Measurements from ENCODE around the gene COG5.

The COG5 gene

GRCh38 chr7:107171496-107171895 lies 392.2 kb downstream of the COG5 start:
- Histone ChIP-seq H3K9me3 (ENCODE audit: insufficient read depth, low read depth, low read length) (no peaks in the 10 kb centered on the region), H4K20me1 (ENCODE audit: insufficient read depth, low read length, poor library complexity, severe bottlenecking) (peaks cover 36% of the 10 kb centered on the region), H2AFZ (ENCODE audit: low read length) (no peak overlapping the region), H3K9ac (ENCODE audit: low read depth, low read length, poor library complexity, severe bottlenecking) (no peak overlapping the region), H3K9me2 (replicated peaks; ENCODE audit: low read depth, low read length) (no peaks in the 10 kb centered on the region), H3F3A (ENCODE audit: low read depth) (no peaks in the 10 kb centered on the region), H3K27me3 (ENCODE audit: insufficient read depth, low read length, poor library complexity, severe bottlenecking) (no peaks in the 10 kb centered on the region), H3K4me3 (ENCODE audit: low read length, poor library complexity, severe bottlenecking) (no peak overlapping the region), H3K4me1 (ENCODE audit: insufficient read depth, low read length, poor library complexity, severe bottlenecking) (peaks cover 31% of the 10 kb centered on the region), H3K36me3 (ENCODE audit: insufficient read depth, low read length) (no peaks in the 10 kb centered on the region), H3K4me2 (ENCODE audit: low read depth, low read length, poor library complexity, severe bottlenecking) (no peak overlapping the region), H3K79me2 (ENCODE audit: insufficient read depth, low read length) (peaks cover 55% of the 10 kb centered on the region)
- TF ChIP-seq EZH2phosphoT487 (IDR thresholded peaks at IDR 0.05; ENCODE audit: borderline replicate concordance) = no peak
- TF ChIP-seq, protein P1, sequence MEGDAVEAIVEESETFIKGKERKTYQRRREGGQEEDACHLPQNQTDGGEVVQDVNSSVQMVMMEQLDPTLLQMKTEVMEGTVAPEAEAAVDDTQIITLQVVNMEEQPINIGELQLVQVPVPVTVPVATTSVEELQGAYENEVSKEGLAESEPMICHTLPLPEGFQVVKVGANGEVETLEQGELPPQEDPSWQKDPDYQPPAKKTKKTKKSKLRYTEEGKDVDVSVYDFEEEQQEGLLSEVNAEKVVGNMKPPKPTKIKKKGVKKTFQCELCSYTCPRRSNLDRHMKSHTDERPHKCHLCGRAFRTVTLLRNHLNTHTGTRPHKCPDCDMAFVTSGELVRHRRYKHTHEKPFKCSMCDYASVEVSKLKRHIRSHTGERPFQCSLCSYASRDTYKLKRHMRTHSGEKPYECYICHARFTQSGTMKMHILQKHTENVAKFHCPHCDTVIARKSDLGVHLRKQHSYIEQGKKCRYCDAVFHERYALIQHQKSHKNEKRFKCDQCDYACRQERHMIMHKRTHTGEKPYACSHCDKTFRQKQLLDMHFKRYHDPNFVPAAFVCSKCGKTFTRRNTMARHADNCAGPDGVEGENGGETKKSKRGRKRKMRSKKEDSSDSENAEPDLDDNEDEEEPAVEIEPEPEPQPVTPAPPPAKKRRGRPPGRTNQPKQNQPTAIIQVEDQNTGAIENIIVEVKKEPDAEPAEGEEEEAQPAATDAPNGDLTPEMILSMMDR (conservative IDR thresholded peaks at IDR 0.05; ENCODE audit: low read length) = no peak

DNA sequence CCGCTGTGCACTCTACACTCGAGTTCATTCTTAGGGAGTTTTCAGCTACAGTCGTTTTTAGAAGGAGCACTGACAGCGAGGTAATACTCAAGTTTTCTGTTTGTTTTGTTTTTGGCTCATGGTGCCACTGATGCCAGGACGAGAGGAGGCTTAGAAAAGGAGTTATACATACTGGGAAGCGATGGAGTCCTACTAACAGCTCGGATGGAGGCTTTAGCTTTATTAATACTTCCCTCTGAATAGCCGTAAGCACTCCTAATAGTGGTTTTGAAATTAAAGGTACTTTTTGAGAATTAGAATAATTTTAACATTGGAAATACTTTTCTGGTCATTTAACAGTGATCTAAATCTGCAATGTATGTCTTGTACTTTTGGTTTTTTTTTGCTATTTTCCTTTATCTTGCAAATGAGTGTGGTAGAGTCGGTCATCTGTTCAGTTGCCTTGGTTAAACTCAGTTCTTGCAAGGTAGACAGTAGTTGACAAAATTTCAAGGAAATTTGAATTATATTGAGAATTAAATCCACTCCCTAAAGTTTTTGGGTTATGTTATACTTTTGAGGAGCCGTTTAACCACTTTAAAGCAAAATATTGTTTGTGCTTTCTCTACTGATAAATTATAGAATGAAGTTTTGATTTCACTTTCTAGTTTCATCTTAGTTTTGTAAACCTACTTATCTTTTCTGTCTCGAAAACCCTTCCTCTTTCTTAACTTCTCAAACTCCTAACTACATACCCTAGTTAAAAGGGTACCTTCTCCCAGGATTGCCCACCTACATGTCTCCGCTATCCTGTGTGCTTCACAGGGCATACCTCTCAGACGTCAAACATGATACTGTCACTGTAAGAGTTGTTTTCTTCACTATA lies 393.4 kb downstream of the COG5 start:
- peaks cover 31% of the 10 kb centered on the region for H3K4me1 ChIP-seq (ENCODE audit: insufficient read depth, low read length, poor library complexity, severe bottlenecking)
- peak overlapping the region; percentile 68 for H3K9ac ChIP-seq (ENCODE audit: low read depth, low read length, poor library complexity, severe bottlenecking)
- no peak for TF ChIP-seq EZH2phosphoT487 (IDR thresholded peaks at IDR 0.05; ENCODE audit: borderline replicate concordance)
- TF ChIP-seq, protein P1 (conservative IDR thresholded peaks at IDR 0.05; ENCODE audit: low read length) = no peak
- no peaks in the 10 kb centered on the region for H3F3A ChIP-seq (ENCODE audit: low read depth)
- no peaks in the 10 kb centered on the region for H3K36me3 ChIP-seq (ENCODE audit: insufficient read depth, low read length)
- H2AFZ ChIP-seq (ENCODE audit: low read length) = peak overlapping the region; percentile 80; the same call in 1 of the 2 replicates
- H3K4me3 ChIP-seq (ENCODE audit: low read length, poor library complexity, severe bottlenecking) = peak overlapping the region; percentile 85
- H3K4me2 ChIP-seq (ENCODE audit: low read depth, low read length, poor library complexity, severe bottlenecking) = peak overlapping the region; percentile 96
- H3K27me3 ChIP-seq (ENCODE audit: insufficient read depth, low read length, poor library complexity, severe bottlenecking) = no peaks in the 10 kb centered on the region
- H3K9me3 ChIP-seq (ENCODE audit: insufficient read depth, low read depth, low read length) = no peaks in the 10 kb centered on the region
- H4K20me1 ChIP-seq (ENCODE audit: insufficient read depth, low read length, poor library complexity, severe bottlenecking) = peaks cover 32% of the 10 kb centered on the region
- no peaks in the 10 kb centered on the region for H3K9me2 ChIP-seq (replicated peaks; ENCODE audit: low read depth, low read length)
- peaks cover 51% of the 10 kb centered on the region for H3K79me2 ChIP-seq (ENCODE audit: insufficient read depth, low read length)

DNA sequence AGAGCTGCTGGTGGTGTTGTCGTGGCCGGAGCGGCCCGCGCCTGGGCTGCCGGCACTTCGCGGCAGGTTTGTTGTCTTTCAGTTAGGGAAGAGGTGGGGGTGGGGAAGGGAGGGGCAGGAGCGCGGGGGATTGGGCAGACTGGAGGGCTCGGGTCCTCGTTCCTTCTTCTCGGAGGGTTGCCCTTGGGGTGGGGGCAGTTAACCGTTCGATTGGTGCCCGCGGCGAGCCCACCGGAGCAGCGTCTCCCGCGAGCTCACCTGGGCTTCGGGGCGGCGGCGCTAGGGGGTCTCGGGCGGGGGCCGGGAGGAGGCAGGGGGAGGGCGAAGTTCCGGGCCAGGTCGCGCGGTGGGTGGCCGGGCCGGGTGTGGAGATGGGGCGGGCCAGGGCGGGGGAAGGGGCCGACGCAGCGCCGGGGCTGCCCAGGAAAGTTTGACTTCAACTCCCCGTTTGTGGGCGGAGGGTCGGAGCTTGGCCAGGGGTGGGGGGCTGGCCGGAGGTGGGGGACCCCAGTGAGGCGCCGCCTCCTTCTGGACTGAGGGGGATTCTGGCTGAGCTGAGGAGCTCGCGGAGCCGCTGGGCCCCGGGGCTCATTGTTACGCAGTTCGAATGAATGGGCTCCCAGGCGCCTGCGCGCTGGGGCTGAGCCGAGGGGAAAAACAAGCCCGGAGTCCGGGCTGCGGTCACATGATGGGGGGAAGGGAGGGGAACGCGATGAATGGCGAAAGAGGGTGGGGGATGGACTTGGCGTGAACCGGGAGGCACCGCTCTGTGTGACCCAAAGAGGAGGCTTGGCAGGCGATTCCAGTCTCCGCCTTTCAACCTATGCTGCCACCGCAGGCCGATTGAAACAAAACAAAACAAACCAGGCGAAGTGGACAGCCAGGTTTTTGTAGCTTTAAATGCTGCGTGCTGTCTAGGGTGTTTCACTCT lies 394.3 kb downstream of the COG5 start:
- Histone ChIP-seq H3K4me3 (ENCODE audit: low read length, poor library complexity, severe bottlenecking) (peak overlapping the region; percentile 85), H4K20me1 (ENCODE audit: insufficient read depth, low read length, poor library complexity, severe bottlenecking) (peaks cover 26% of the 10 kb centered on the region), H3K36me3 (ENCODE audit: insufficient read depth, low read length) (no peaks in the 10 kb centered on the region), H3K79me2 (ENCODE audit: insufficient read depth, low read length) (peaks cover 44% of the 10 kb centered on the region), H3K9me3 (ENCODE audit: insufficient read depth, low read depth, low read length) (no peaks in the 10 kb centered on the region), H3K27me3 (ENCODE audit: insufficient read depth, low read length, poor library complexity, severe bottlenecking) (no peaks in the 10 kb centered on the region), H3K9ac (ENCODE audit: low read depth, low read length, poor library complexity, severe bottlenecking) (peak overlapping the region; percentile 68), H3F3A (ENCODE audit: low read depth) (no peaks in the 10 kb centered on the region), H3K4me1 (ENCODE audit: insufficient read depth, low read length, poor library complexity, severe bottlenecking) (peaks cover 29% of the 10 kb centered on the region), H2AFZ (ENCODE audit: low read length) (peak overlapping the region; percentile 80), H3K4me2 (ENCODE audit: low read depth, low read length, poor library complexity, severe bottlenecking) (peak overlapping the region; percentile 96), H3K9me2 (replicated peaks; ENCODE audit: low read depth, low read length) (no peaks in the 10 kb centered on the region)
- TF ChIP-seq EZH2phosphoT487 (IDR thresholded peaks at IDR 0.05; ENCODE audit: borderline replicate concordance) = no peak
- TF ChIP-seq, protein P1 (conservative IDR thresholded peaks at IDR 0.05; ENCODE audit: low read length) = 0 out of 2 replicates have a peak, but pooled peaks have one; percentile 14

All from Loucy (cell line).